Endothelial cell of umbilical vein (primary cell): ENCODE results near the gene CEP72. TPM values are rescaled to one million over a fixed set of nuclear protein-coding genes. Genes with fewer than 3 reads are reported as not detected.

Experiments
- BruUV-seq: library from RNA; stranded (reverse); fragments of 400-500 nt; replicated peaks from 2 replicates; lab custom pipeline; 2021; lab: Mats Ljungman, UMichigan
- CTCF ChIA-PET: fragments of 300-600, 350-600 bp; sonication (Branson Sonifier 250); formaldehyde crosslinking; loops from one replicate; lab custom pipeline; 2021; ENCODE audit warnings: antibody characterized with exemption, inconsistent platforms; lab: Charles Lee
- POLR2A ChIA-PET: fragments of 300-600, 350-600 bp; sonication (Branson Sonifier 250); formaldehyde crosslinking; loops from one replicate; lab custom pipeline; 2021; ENCODE audit warnings: antibody characterized with exemption, inconsistent platforms; lab: Charles Lee
- DNase-seq: peaks from one replicate; pipeline ENCODE4 v3.0.0-alpha.2; 2011; ENCODE audit warnings: low read depth, low spot score
- FAIRE-seq: peaks from 2 replicates; lab custom pipeline; 2011; peaks lifted over from hg19 to GRCh38; lab: Jason Lieb, UNC
- H2AFZ ChIP-seq: 2 replicates; pipeline ENCODE4 v1.6.0; 2012; ENCODE audit warnings: low read depth, low read length, control low read depth, inconsistent platforms
- H3K27ac ChIP-seq: 2 replicates; pipeline ENCODE4 v1.5.1; 2011; ENCODE audit warnings: low read depth, mild to moderate bottlenecking, control low read depth, low read length, moderate library complexity; ENCODE audit not compliant: insufficient read depth
- H3K27me3 ChIP-seq, 2 experiments: 2 replicates each; pipeline versions ENCODE4 v1.6.0 to v1.6.1; 2011; ENCODE audit warnings: low read length in 2 of 2, mixed read lengths in 1 of 2; ENCODE audit not compliant: control insufficient read depth in 2 of 2, insufficient read depth in 2 of 2
- H3K36me3 ChIP-seq, 2 experiments: 2 replicates in 1 of 2; 3 replicates in 1 of 2; pipeline ENCODE4 v1.5.1; 2011; ENCODE audit warnings: low read length in 2 of 2, mild to moderate bottlenecking in 1 of 2, moderate library complexity in 1 of 2; ENCODE audit not compliant: control insufficient read depth in 2 of 2, insufficient read depth in 2 of 2; ENCODE audit errors: extremely low read depth in 1 of 2
- H3K4me1 ChIP-seq: 3 replicates; pipeline ENCODE4 v1.5.1; 2011; ENCODE audit warnings: mild to moderate bottlenecking, low read length; ENCODE audit not compliant: control insufficient read depth, insufficient read depth; ENCODE audit errors: extremely low read depth
- H3K4me2 ChIP-seq: 2 replicates; pipeline ENCODE4 v1.6.1; 2011; ENCODE audit warnings: low read length, control low read depth, mixed read lengths; ENCODE audit not compliant: insufficient read depth
- H3K4me3 ChIP-seq, 3 experiments: fragments of 200-600 bp in 1 of 3; sonication (generic), shearing (Covaris generic) in 1 of 3; replicated peaks in 1 of 3; 2 replicates each; pipeline ENCODE4 v1.5.1; 2011 to 2016; ENCODE audit warnings: control low read depth in 3 of 3, low read length in 3 of 3, mild to moderate bottlenecking in 2 of 3, inconsistent platforms in 1 of 3, low read depth in 1 of 3, moderate library complexity in 1 of 3; ENCODE audit not compliant: insufficient read depth in 1 of 3
- H3K79me2 ChIP-seq: 2 replicates; pipeline ENCODE4 v1.6.0; 2012; ENCODE audit warnings: low read length, inconsistent platforms; ENCODE audit not compliant: control insufficient read depth, insufficient read depth
- H3K9ac ChIP-seq: replicated peaks from 2 replicates; pipeline ENCODE3; 2011; ENCODE audit warnings: low read length, control low read depth; ENCODE audit not compliant: insufficient read depth; ENCODE audit errors: extremely low read depth
- H3K9me1 ChIP-seq: replicated peaks from 3 replicates; pipeline ENCODE4 v1.6.0; 2011; ENCODE audit warnings: mild to moderate bottlenecking, low read length; ENCODE audit not compliant: control insufficient read depth, insufficient read depth; ENCODE audit errors: extremely low read depth
- H3K9me3 ChIP-seq: replicated peaks from 2 replicates; pipeline ENCODE4 v1.5.1; 2012; ENCODE audit warnings: low read length, inconsistent platforms; ENCODE audit not compliant: control insufficient read depth, insufficient read depth
- H4K20me1 ChIP-seq: replicated peaks from 2 replicates; pipeline ENCODE3; 2011; ENCODE audit warnings: mild to moderate bottlenecking, low read length; ENCODE audit not compliant: control insufficient read depth, insufficient read depth; ENCODE audit errors: extremely low read depth
- EZH2 ChIP-seq: IDR thresholded peaks from 2 replicates; pipeline ENCODE4 v1.6.1; 2012; ENCODE audit warnings: borderline replicate concordance, low read depth, mild to moderate bottlenecking, moderate library complexity, low read length, inconsistent platforms; ENCODE audit not compliant: severe bottlenecking
- FOS ChIP-seq: IDR thresholded peaks from 2 replicates; pipeline ENCODE4 v1.6.1; 2011; ENCODE audit warnings: mild to moderate bottlenecking, low read length, moderate library complexity, borderline replicate concordance; ENCODE audit not compliant: insufficient read depth
- GATA2 ChIP-seq: IDR thresholded peaks from 2 replicates; pipeline ENCODE4 v1.7.0; 2011; ENCODE audit warnings: low read depth, mild to moderate bottlenecking, moderate library complexity, mixed read lengths, low read length; ENCODE audit not compliant: insufficient read length, insufficient read depth
- JUN ChIP-seq: IDR thresholded peaks from 2 replicates; pipeline ENCODE4 v1.6.1; 2011; ENCODE audit warnings: borderline replicate concordance, low read depth; ENCODE audit not compliant: insufficient read length, insufficient read depth
- MYC ChIP-seq: IDR thresholded peaks from one replicate; pipeline ENCODE4 v1.6.1; 2011; ENCODE audit warnings: mild to moderate bottlenecking, low read depth, low read length
- POLR2A ChIP-seq: IDR thresholded peaks from 2 replicates; pipeline ENCODE4 v1.6.1; 2012; ENCODE audit warnings: low read depth, mild to moderate bottlenecking, control low read depth, low read length
- POLR2AphosphoS5 ChIP-seq: IDR thresholded peaks from 2 replicates; pipeline ENCODE4 v1.6.1; 2012; ENCODE audit warnings: low read depth, mild to moderate bottlenecking, control low read depth, low read length, moderate library complexity; ENCODE audit not compliant: insufficient read depth
- dilution Hi-C: fragments of 300-500 bp; cut with MboI; formaldehyde crosslinking; loops from one replicate; pipeline ENCODE4 v1.15.0; 2019; ENCODE audit warnings: low sequenced_read_pairs; ENCODE audit not compliant: extremely low pct_ligation_motif_present
- intact Hi-C: fragments of 100-400 bp; cut with micrococcal nuclease; formaldehyde crosslinking; loops from one replicate; pipeline ENCODE4 v1.10.0; 2022
- polyA plus RNA-seq, 4 experiments: library from polyadenylated mRNA; depleted of rRNA in 3 of 4; stranded (reverse) in 3 of 4; unstranded in 1 of 4; fragments of >200 nt; gene quantifications; 2 replicates each; pipeline versions ENCODE4 v1.2.1 to v1.2.3, GENCODE V29; 2011 to 2012; ENCODE audit warnings: missing spikeins in 1 of 4
- total RNA-seq: library from RNA; stranded (reverse); gene quantifications from 2 replicates; pipeline ENCODE4 v1.2.3, GENCODE V29; 2021
- TF ChIP-seq, protein P1 (sequence below): IDR thresholded peaks from 2 replicates; pipeline ENCODE4 v1.6.1; 2011; ENCODE audit not compliant: insufficient read depth, insufficient read length
- TF ChIP-seq, protein P2 (sequence below), 2 donors: IDR thresholded peaks; 1 replicate in 1 of 2; 2 replicates in 1 of 2; pipeline ENCODE4 v1.5.1; 2011; ENCODE audit warnings: low read length in 2 of 2, mild to moderate bottlenecking in 2 of 2, moderate library complexity in 2 of 2, control low read depth in 1 of 2, inconsistent platforms in 1 of 2, low read depth in 1 of 2; ENCODE audit not compliant: insufficient read depth in 1 of 2; ENCODE audit errors: extremely low read depth in 1 of 2

Gene CEP72
- total and polyA plus RNA-seq, 2 donors (not counting 3 experiments of a cell fraction or from before 2014, with no cell fraction given), result 2.9 to 9.5 TPM

DNA sequence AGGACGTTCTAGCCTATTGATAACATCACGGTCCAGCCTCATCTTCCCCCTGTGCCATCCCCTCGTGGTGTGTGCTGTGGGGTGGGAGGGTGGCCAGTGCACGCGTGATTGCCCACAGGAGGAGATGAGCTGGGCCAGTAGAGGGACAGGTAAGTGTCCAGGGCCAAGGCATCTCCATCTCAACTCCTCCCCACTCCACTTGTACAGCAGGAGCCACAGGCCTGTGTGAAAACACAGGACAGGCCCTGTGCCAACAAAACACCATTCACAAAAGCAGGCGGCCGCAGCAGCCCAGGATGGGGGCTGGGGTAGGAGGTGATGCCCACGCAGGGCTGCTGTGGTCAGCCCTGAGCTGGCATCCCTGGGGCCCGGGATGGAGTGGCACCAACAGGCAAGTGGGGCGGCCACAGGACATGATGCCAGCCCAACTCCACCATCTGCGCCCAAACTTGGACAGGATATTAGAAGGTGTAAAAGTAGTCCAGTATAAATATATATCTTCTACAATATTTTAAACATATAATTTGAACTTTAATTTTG lies 48.4 kb downstream of the CEP72 start:
- peaks cover 10% of the 10 kb centered on the region for H3K4me1 ChIP-seq
- dilution Hi-C loops, result no loop called here
- intact Hi-C loops, result no loop called here
- TF ChIP-seq POLR2A (no peak), JUN (no peak), EZH2 (no peak), FOS (no peak), POLR2AphosphoS5 (no peak), MYC (no peak), GATA2 (no peak)
- TF ChIP-seq, protein P1, sequence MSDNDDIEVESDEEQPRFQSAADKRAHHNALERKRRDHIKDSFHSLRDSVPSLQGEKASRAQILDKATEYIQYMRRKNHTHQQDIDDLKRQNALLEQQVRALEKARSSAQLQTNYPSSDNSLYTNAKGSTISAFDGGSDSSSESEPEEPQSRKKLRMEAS, result no peak
- TF ChIP-seq, protein P2, sequence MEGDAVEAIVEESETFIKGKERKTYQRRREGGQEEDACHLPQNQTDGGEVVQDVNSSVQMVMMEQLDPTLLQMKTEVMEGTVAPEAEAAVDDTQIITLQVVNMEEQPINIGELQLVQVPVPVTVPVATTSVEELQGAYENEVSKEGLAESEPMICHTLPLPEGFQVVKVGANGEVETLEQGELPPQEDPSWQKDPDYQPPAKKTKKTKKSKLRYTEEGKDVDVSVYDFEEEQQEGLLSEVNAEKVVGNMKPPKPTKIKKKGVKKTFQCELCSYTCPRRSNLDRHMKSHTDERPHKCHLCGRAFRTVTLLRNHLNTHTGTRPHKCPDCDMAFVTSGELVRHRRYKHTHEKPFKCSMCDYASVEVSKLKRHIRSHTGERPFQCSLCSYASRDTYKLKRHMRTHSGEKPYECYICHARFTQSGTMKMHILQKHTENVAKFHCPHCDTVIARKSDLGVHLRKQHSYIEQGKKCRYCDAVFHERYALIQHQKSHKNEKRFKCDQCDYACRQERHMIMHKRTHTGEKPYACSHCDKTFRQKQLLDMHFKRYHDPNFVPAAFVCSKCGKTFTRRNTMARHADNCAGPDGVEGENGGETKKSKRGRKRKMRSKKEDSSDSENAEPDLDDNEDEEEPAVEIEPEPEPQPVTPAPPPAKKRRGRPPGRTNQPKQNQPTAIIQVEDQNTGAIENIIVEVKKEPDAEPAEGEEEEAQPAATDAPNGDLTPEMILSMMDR (IDR thresholded peaks at IDR 0.05; ENCODE audit: extremely low read depth in 1 of 2, insufficient read depth in 1 of 2, low read depth in 1 of 2, low read length in 2 of 2), result no peak
- no peaks in the 10 kb centered on the region for H3K9me3 ChIP-seq
- H3K9me1 ChIP-seq, result no peaks in the 10 kb centered on the region
- BruUV-seq, result no TSS peak
- ChIA-PET CTCF (interaction anchor here (1.4 kb wide), 1 partner anchor 9 kb away, joined by 3 read pairs; no protein-coding TSS in a partner anchor), POLR2A (no interaction called here)
- H3K79me2 ChIP-seq, result no peaks in the 10 kb centered on the region
- DNase-seq, result no peak
- H2AFZ ChIP-seq, result no peak overlapping the region
- H4K20me1 ChIP-seq, result no peaks in the 10 kb centered on the region
- H3K27me3 ChIP-seq, result no peaks in the 10 kb centered on the region
- H3K4me2 ChIP-seq, result no peak overlapping the region
- H3K27ac ChIP-seq, result no peak overlapping the region
- H3K9ac ChIP-seq, result no peak overlapping the region
- no peak overlapping the region for H3K4me3 ChIP-seq
- peaks cover 0 to 2% of the 10 kb centered on the region in 2 experiments for H3K36me3 ChIP-seq
- no peak for FAIRE-seq
